C1 segment of cervical spinal cord (tissue), 14 donors: Measurements from ENCODE around the gene DOK7.

Experiments used
- DNase-seq, 14 donors: peaks; one replicate each; lab custom pipeline; 2025; lab: John Stamatoyannopoulos, UW

DOK7 gene

DNA sequence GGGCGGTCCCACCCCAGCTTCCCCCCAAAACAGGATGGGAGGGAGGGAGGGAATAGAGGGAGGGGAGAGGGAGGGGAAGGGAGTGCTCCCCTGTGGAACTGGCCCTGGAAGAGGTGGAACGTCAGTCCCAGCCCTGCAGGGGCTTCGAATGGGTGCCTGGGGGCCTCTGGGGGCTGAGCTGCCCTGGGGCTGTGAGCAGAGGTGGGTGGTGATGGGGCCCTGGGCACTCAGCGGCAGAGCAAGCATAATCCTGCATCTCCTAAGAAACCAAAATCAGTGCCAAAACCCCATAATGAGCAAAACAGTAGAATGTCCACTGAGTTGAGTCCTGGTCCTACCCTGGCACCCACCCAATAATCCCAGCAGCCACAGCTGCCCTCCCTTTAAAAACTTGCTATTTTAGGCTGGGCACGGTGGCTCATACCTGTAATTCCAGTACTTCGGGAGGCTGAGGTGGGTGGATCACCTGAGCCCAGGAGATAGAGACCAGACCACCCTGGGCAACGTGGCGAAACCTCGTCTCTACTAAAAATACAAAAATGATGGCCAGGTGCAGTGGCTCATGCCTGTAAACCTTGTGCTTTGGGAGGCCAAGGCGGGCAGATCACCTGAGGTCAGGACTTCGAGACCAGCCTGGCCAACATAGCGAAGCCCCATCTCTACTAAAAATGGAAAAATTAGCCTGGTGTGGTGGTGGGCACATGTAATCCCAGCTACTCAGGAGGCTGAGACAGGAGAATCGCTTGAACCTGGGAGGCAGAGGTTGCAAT lies 11.1 kb downstream of the DOK7 start:
- no peak for DNase-seq

- no peak for DNase-seq
Observed at GRCh38 chr4:3475041-3475712, 12.1 kb downstream of the DOK7 start.

DNA sequence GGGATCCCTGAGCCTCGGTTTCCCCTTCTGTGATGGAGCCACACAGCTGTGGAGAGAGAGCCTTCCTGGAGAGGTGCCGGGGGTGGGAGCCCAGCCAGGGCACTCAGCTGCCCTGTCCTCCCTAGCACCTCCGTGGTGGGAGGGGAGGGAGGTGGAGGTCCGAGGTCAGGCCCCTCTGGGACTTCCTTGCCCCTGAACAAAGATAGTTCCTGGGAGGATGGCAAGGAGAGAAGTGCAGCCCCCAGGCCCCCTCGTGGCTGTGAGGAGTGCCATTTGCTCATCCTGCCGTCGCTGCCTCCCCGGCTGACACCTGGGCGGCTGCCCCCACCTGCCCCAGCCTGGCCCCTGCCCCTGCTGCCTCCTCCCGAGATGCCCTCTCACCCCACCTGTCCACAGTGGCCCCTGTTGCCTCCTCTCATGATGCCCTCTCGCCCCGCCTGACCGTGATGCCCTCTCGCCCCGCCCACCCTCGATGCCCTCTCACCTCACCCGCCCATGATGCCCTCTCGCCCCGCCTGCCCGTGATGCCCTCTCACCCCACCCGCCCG lies 12.7 kb downstream of the DOK7 start:
- DNase-seq, result no peak

DNA sequence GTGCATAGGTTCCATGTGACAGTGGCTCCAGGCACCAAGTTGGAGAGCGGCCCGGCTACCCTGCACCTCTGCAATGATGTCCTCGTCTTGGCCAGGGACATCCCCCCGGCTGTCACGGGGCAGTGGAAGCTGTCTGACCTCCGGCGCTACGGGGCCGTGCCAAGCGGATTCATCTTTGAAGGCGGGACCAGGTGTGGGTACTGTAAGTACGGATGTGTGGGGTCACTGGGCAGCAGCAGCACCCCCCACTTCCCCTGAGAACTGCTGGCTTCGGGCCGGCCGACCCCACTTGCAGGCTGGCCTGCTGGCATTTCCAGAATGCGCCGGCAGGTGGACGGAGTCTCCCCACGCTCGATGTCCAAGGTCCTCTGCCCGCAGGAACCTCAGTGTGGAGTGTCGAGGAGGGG lies 13.2 kb downstream of the DOK7 start:
- no peak for DNase-seq

DNA sequence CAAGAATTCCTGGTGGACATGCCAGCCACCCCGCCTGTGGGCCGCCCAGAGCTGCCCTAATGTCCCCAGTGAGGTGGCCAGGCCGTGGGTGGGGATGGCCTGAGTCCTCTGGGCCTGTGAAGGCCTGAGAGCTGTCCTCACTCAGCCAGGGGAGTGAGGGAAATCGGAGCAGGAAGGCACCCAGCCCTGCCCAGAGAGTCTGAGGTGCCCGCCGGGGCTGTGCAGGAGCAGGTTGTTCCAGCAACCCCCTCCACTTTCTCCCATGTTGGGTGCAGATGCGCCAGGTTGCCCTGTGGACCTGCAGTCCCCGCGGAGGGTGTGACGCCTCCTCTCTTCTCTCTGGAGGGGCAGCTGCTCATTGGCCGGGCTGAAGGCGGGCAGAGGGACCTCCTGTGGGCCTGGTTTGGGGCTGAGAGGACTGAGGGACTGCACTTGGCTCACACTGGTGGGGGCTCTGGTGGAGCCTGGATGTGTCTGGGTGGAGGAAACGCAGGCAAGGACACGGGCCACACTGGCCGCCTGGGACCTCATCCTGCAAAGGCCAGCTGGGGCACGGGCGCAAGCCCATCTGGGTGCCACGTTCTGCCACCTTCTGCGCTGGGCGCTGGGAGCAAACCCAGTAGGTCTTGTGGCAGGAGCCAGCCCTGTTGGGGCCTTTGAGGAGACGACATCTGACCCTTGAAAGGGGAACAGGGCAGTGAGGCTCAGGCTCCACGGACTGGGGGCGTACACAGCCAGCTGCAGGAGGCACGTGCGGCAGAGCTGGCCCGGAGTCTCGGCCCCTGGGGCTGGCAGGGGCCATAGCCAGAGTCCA lies 14.0 kb downstream of the DOK7 start:
- no peak for DNase-seq

- DNase-seq, result no peak
Observed at GRCh38 chr4:3477750-3478430, 14.8 kb downstream of the DOK7 start.

DNA sequence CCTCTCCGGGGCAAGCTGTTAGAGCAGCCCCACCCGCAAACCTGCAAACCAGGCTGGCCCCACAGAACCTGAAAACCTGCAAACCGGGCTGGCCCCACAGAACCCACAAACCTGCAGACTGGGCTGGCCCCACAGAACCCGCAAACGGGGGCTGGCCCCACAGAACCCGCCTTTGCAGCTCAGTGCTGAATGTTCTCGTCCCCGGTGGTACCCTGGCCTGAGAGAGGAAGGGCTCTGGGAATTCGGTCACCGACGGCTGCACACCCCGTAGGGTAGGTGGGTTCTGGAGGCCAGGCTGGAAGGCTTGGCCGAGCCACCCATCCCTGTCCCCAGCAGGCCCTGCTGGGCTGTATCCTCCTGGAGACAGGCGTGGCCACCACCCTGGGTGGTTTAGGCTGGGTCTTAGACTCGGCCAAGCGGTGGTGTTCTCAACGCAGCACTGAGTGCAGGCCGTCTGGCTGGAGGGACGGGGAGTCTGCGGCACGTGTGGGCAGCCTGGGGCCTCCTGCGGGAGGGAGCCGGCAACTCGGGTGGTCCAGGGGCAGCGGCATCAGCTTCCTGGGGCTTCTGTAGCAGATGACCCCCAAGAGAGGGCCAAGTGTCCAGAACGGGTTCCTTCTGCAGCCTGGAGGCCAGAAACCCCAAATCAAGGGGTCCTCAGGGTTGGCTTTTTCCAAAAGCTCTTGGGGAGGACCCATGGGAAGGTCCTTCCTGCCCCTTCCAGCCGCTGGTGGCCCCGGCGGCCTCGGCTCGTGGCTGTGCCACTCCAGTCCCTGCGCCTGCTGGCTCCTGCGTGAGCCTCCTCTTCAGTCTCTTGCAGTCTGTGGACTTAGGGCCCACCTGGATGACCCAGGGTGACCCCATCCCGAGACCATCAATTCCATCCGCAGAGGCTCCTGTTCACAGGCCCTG lies 15.6 kb downstream of the DOK7 start:
- DNase-seq, result no peak

DNA sequence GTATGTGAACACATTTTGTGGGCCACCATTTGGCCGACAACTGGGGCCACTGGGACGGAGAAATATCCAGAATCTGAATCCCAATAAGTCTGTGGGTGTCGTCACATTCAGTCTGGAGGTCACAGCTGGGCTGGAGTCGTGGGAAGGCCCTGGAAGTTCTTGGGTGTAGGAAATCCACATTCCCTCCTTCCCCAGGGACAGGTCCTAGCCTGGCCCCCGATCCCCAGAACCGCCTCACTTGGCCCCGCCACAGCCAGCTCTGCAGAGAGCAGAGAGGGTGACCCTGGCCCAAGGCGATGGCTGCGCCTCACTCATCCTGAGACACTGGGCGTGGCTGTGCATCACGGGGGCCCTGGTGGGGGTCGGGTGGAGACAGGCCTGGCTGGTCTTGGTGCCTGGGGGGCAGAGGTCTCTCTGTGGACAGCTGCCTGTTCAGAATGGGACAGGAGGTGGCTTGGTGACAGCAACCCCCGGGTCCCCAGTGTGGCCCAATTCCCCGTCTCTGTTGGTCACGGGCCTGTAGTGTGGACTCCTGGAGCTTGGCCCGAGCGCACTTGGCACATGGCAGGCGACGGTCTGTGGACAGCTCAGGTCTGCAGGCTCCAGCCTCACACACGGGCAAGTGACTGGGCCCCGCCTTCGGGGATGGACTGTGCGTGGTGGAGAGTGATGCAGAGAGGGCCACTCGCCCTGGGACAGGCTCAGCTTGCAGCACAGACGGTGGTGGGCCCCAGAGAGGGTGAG lies 16.4 kb downstream of the DOK7 start:
- DNase-seq, result peak in 1 of 14 donors; percentile 13

DNA sequence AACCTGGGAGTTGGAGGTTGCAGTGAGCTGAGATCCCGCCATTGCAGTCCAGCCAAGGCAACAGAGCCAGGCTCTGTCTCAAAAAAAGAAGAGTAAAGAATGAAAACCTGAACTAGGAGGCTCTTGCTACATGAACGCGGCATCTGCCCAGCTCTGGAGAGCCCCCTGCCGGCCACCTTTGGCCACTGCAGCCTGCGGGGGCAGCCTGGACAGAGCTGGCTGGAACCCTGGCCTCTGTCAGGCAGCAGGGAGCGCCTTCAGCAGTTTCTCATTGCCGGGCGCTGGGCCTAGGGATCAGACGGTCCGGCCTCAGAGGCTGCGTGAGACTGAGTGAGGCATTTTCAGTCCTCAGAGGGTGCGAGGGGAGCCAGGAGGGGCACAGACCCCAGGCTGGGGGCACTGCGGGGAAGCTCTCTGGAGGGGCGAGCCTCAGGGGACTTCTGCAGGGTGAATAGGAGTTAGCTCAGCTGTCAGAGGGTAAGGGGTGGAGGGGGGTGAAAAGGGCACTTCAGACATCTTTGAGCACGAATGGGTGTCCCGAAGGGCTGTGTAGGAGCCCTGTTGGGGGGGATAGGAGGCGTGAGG lies 17.5 kb downstream of the DOK7 start:
- DNase-seq, result peak in 12 of 14 donors; percentile 11 to 79 (median 46)

- no peak for DNase-seq
Observed at GRCh38 chr4:3481113-3481531, 18.0 kb downstream of the DOK7 start.

- no peak for DNase-seq
Observed at GRCh38 chr4:3481783-3482393, 18.8 kb downstream of the DOK7 start.

GRCh38 chr4:3482707-3483106 lies 19.6 kb downstream of the DOK7 start:
- DNase-seq, result no peak

GRCh38 chr4:3483471-3483921 lies 20.4 kb downstream of the DOK7 start:
- peak in 5 of 14 donors; percentile 14 to 69 (median 38) for DNase-seq

GRCh38 chr4:3484057-3484973 lies 21.2 kb downstream of the DOK7 start:
- peak in 5 of 14 donors; percentile 30 to 53 (median 32) for DNase-seq

DNA sequence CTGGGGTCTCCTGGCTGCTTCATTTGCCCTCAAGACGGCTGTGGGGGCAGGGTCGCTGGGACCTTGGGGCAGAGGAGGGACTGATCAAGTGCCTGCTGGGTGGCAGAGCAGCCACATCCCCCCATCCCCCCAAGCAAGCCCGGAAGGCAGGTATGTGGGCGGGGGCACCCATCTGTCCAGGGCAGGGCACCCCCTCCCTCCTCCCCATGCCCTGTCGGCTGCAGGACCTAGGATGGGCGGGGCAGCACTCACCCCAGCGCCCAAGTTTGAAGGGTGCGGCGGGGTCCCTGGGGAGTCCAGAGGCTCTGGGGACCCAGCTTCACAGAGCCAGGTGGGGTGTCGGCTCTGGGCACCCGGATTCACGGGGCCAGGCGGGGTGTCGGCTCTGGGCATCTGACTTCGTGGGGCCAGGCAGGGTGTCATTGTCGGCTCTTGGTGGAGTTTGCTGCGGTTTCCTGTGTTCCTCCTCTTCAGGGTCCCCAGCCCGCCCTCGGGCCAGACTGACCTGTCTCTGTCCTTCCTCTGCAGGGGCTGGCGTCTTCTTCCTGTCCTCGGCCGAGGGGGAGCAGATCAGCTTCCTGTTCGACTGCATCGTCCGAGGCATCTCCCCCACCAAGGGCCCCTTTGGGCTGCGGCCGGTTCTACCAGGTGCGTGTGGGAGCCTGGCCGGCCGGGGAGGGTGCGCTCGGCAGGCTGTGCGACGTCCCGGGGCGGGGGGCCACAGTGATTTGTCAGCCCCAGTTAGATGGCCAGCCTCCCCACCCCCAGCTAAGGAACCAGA lies 22.1 kb downstream of the DOK7 start:
- DNase-seq, result no peak

DNA sequence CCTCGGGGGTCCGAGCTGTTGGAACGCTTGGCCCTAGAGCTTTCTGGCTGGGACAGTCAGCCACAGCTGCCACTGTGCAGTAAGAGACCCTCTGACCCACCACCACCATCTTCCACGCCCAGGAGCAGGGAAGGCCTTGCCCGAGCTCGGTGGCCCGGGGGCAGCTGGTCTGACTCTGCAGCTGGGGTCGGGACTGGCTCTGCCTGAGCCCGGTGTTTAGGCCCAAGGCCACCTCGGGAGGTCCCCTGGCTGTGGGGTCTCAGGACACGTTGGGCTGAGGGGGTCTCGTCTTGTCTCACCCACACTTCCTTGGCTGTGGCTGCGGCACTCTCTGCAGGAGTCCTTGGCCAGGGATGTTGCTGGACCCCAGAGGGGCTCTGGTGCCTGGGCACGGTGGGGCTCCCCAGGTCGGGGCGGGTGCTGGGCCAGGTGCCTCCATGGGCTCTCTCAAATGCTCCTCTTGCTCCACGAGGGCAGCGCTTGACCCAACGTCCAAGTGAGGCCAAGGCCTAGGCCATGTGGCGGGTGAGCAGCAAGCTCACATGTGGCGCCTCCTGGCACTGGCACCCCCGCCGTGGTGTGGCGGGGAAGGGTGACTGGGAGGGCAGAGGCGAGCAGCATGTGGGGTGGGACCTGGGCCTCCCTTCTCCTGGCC lies 22.9 kb downstream of the DOK7 start:
- no peak for DNase-seq
